22Rv1 (cell line): ENCODE results near the gene SRGN.

Experiments
- H3K27ac ChIP-seq: fragments of 450-650 bp; 2 replicates; pipeline ENCODE4 v1.5.1; 2017
- ZFX ChIP-seq: fragments of 450-650 bp; IDR thresholded peaks from 2 replicates; pipeline ENCODE4 v1.6.1; 2017; ENCODE audit warnings: antibody characterized with exemption, borderline replicate concordance
- TF ChIP-seq, protein P1 (sequence below): fragments of 450-650 bp; IDR thresholded peaks from 2 replicates; pipeline ENCODE4 v1.5.1; 2017; ENCODE audit warnings: mild to moderate bottlenecking

The SRGN gene

DNA sequence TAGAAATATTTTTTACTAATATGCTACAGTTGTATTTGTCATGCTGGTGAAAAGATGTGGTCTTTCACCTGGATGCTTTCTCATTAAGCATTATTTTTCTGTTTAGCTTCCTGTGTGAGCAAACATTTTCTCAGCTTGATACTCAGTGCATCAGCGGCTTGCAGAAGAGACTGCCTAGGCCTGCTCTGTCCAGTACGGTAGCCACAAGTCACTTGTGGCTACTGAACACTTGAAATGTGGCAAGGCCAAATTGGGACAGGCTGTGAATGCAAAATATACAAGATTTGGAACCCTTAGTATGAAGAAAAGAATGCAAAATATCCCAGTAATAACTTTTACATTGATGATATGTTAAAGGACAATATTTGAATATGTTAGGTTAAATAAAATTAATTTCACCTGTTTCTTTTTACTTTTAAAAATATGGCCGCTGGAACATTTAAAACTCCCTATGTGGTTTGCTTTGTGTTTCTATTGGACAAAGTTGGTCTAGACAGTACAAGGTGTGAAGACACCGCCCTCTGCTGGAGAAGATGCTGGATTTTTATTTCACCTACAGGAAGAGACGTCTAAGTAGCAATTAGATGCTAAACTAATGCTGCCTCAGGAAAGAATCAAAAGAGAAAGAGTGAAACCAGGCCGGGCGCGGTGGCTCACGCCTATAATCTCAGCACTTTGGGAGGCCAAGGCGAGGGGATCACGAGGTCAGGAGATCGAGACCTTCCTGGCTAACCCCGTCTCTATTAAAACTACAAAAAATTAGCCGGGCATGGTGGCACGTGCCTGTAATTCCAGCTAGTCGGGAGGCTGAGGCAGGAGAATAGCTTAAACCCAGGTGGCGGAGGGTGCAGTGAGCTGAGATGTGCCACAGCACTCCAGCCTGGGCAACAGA lies 5.3 kb downstream of the SRGN start:
- H3K27ac ChIP-seq, result no peak overlapping the region
- TF ChIP-seq, protein P1, sequence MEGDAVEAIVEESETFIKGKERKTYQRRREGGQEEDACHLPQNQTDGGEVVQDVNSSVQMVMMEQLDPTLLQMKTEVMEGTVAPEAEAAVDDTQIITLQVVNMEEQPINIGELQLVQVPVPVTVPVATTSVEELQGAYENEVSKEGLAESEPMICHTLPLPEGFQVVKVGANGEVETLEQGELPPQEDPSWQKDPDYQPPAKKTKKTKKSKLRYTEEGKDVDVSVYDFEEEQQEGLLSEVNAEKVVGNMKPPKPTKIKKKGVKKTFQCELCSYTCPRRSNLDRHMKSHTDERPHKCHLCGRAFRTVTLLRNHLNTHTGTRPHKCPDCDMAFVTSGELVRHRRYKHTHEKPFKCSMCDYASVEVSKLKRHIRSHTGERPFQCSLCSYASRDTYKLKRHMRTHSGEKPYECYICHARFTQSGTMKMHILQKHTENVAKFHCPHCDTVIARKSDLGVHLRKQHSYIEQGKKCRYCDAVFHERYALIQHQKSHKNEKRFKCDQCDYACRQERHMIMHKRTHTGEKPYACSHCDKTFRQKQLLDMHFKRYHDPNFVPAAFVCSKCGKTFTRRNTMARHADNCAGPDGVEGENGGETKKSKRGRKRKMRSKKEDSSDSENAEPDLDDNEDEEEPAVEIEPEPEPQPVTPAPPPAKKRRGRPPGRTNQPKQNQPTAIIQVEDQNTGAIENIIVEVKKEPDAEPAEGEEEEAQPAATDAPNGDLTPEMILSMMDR, result peak; percentile 89
- TF ChIP-seq ZFX, result no peak

DNA sequence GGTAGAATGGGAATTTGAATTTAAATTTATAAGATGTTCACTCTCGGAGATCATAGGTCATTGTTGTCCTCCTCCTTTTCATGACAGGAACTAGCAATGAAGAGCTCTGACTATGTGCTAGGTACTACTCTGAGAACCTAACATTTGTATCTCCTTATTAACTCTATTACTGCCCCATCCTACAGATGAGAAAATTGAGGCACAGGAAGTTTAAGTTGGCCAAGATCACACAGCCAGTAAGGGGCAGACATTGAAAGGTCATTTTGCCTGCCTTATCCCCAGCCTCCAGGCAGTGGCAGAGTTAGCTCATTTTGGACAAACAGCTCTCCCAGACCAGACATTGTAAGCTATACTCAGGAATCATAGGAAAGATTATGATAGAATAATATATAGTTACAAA lies 6.0 kb downstream of the SRGN start:
- no peak for TF ChIP-seq ZFX
- TF ChIP-seq, protein P1, result no peak
- H3K27ac ChIP-seq, result no peak overlapping the region

DNA sequence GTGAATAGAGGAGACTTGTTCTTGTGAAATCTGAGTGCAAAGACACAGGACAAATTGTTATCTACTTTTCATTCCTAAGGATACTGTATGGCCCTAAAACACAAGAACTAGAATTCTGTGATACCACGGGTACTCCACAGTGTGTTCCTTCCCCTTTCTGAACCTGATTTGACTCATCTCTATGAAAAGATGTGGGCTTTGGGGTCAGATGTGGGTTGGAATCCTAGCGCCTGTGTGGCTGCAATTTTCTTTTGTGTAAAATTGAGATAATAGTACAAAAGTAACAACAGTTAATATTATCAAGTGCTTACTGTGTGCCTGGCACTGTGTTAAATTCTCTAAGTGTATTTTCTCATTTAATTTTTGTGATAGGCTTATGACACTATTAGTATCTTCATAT lies 8.1 kb downstream of the SRGN start:
- no peak overlapping the region for H3K27ac ChIP-seq
- TF ChIP-seq, protein P1, result no peak
- TF ChIP-seq ZFX, result no peak

DNA sequence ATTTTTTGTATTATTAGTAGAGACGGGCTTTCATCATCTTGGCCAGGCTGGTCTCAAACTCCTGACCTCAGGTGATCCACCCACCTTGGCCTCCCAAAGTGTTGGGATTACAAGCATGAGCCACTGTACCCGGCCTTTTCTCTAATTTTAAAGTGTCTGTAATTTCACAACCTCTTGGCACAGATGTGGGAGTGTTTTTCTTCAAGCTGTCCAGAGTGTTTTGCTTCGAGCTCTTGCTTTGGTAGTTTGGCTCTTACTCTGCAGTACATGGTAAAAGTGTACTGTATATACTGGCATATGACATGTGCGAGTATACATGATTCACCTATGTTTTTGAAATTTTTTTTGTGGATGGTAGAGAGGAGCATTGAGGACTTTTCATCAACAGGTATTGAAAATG lies 9.8 kb downstream of the SRGN start:
- no peak for TF ChIP-seq ZFX
- TF ChIP-seq, protein P1, result no peak
- H3K27ac ChIP-seq, result no peak overlapping the region

DNA sequence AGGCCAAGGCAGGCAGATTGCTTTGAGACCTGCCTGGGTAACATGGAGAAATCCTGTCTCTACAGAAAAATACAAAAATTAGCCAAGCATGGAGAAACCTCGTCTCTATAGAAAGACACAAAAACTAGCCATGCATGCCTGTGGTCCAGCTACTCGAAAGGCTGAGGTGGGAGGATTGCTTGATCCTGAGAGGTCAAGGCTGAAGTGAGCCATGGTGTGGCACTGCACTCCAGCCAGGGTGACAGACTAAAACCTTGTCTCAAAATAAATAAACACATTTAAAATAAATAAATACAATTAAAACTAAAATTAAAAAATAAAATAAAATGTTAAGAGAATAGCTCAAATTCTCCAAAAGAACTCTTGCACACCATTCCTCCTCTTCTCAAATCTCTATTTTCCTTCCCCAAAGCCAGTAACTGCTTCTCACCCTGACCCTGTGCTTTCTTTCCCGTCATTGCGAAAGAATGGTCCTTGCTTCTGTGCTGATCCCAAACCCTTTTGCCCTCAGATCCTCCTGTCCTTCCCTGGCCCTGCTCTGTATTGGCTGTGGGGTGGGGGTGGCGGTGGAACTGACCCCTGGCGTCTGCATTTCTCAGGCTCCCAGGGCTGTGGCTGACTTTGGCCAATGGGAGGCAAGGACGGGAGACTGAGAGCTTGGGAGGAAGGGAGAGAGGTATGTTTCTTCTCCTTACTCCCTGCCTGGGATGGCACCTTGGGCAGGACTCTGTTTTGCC lies 12.4 kb downstream of the SRGN start:
- H3K27ac ChIP-seq, result no peak overlapping the region
- no peak for TF ChIP-seq ZFX
- TF ChIP-seq, protein P1, result no peak

DNA sequence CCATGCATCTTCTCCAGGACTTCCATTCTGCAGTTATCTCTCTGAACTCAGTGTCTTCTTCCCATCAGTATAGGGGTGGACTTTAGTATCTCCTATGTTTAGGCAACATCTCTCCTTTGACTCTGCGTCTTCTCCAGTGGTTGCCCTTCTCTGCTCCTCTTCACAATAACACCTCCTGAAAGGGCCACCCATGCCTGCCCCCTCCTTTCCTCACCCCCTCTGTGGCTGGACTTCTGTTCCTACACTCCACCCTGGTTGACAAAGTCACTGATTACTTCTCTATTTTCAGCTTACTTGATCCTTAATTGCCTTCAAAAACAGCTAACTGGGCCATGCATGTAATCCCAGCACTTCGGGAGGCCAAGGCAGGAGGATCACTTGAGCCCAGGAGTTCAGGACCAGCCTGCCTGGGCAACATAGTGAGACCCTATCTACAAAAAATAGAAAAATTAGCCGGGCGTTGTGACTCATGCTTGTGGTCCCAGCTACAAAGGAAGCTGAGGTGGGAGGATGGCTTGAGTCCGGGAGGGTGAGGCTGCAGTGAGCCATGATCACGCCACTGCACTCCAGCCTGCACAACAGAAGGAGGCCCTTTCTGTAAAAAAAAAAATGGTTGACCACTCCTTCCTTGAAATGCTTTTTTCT lies 13.7 kb downstream of the SRGN start:
- H3K27ac ChIP-seq, result no peak overlapping the region
- TF ChIP-seq, protein P1, result no peak
- TF ChIP-seq ZFX, result no peak
